Nephron progenitor cell (in vitro differentiated cells): Measurements from ENCODE around the gene S1PR4.
A peak's percentile ranks its signal among the peaks of the same experiment; 100 is the strongest.

Experiments
- DNase-seq: peaks from one replicate; pipeline ENCODE4 v3.0.0; 2021
- H3K27ac Mint-ChIP-seq: 2 replicates; pipeline ENCODE4 v1.8.0; 2021; ENCODE audit warnings: mild to moderate bottlenecking, moderate library complexity, mixed read lengths
- H3K27me3 Mint-ChIP-seq: 2 replicates; pipeline ENCODE4 v1.8.0; 2021; ENCODE audit warnings: mild to moderate bottlenecking, low read depth, mixed read lengths; ENCODE audit not compliant: poor library complexity
- H3K36me3 Mint-ChIP-seq: 2 replicates; pipeline ENCODE4 v1.8.0; 2021; ENCODE audit warnings: low read depth, mixed read lengths
- H3K4me1 Mint-ChIP-seq: 2 replicates; pipeline ENCODE4 v1.8.0; 2021; ENCODE audit warnings: mixed read lengths
- H3K4me3 Mint-ChIP-seq: 2 replicates; pipeline ENCODE4 v1.8.0; 2021; ENCODE audit warnings: mild to moderate bottlenecking, moderate library complexity, mixed read lengths
- H3K9me3 Mint-ChIP-seq: 2 replicates; pipeline ENCODE4 v1.8.0; 2021; ENCODE audit warnings: mild to moderate bottlenecking, moderate library complexity, mixed read lengths
- TF ChIP-seq, protein P1 (sequence below): fragments of 200-600 bp; sonication (generic); IDR thresholded peaks from 2 replicates; pipeline ENCODE4 v1.5.0; 2021; ENCODE audit warnings: antibody characterized with exemption

S1PR4 gene

GRCh38 chr19:3224346-3225168 lies 46.0 kb downstream of the S1PR4 start, which contains the start of gene CELF5:
Gene CELF5 (plus strand): TSS chr19:3224661. CDS start chr19:3224740, 79 bp downstream.
- TF ChIP-seq, protein P1, sequence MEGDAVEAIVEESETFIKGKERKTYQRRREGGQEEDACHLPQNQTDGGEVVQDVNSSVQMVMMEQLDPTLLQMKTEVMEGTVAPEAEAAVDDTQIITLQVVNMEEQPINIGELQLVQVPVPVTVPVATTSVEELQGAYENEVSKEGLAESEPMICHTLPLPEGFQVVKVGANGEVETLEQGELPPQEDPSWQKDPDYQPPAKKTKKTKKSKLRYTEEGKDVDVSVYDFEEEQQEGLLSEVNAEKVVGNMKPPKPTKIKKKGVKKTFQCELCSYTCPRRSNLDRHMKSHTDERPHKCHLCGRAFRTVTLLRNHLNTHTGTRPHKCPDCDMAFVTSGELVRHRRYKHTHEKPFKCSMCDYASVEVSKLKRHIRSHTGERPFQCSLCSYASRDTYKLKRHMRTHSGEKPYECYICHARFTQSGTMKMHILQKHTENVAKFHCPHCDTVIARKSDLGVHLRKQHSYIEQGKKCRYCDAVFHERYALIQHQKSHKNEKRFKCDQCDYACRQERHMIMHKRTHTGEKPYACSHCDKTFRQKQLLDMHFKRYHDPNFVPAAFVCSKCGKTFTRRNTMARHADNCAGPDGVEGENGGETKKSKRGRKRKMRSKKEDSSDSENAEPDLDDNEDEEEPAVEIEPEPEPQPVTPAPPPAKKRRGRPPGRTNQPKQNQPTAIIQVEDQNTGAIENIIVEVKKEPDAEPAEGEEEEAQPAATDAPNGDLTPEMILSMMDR = peak; percentile 21
- H3K36me3 Mint-ChIP-seq = no peaks in the 10 kb centered on the region
- no peaks in the 10 kb centered on the region for H3K9me3 Mint-ChIP-seq
- DNase-seq = peak; percentile 80
- peaks cover 40% of the 10 kb centered on the region for H3K27me3 Mint-ChIP-seq
- peak within 1 kb of the TSS; percentile 47 for H3K4me3 Mint-ChIP-seq
- no peaks in the 10 kb centered on the region for H3K4me1 Mint-ChIP-seq
- no peak within 1 kb of the TSS for H3K27ac Mint-ChIP-seq

- Mint-ChIP-seq H3K4me1 (no peaks in the 10 kb centered on the region), H3K9me3 (no peaks in the 10 kb centered on the region), H3K27ac (no peak overlapping the region), H3K27me3 (peaks cover 40% of the 10 kb centered on the region), H3K4me3 (no peak overlapping the region), H3K36me3 (no peaks in the 10 kb centered on the region)
- DNase-seq = no peak
- TF ChIP-seq, protein P1 = no peak
Measured at GRCh38 chr19:3225169-3225485, 46.6 kb downstream of the S1PR4 start.

DNA sequence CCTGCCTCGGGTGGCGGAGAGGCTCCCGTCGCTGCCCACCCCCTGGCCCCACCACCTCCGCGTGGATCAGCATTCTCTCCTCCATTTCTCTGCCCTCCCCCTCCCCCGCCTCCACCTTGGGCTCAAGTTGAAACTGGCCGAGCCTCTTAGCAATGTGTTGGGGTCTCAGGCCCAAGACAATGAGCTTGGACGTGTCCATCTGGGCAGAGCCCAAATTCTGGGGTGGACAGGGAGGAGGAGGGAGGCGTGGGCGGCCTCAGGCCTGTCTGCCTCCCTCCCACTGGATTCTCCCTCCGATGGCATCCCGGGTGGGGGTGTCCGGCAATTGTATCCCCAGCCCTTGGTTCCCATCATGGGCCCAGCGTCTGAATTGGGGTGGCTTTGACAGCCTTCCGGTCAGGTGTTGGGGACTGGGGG lies 47.1 kb downstream of the S1PR4 start:
- Mint-ChIP-seq H3K4me3 (no peak overlapping the region), H3K27me3 (peaks cover 37% of the 10 kb centered on the region), H3K4me1 (no peaks in the 10 kb centered on the region), H3K9me3 (no peaks in the 10 kb centered on the region), H3K27ac (no peak overlapping the region), H3K36me3 (no peaks in the 10 kb centered on the region)
- TF ChIP-seq, protein P1 = no peak
- no peak for DNase-seq

- Mint-ChIP-seq H3K9me3 (no peaks in the 10 kb centered on the region), H3K36me3 (no peaks in the 10 kb centered on the region), H3K4me3 (no peak overlapping the region), H3K4me1 (no peaks in the 10 kb centered on the region), H3K27me3 (peaks cover 30% of the 10 kb centered on the region), H3K27ac (no peak overlapping the region)
- TF ChIP-seq, protein P1 = no peak
- DNase-seq = no peak
Measured at GRCh38 chr19:3227054-3227626, 48.6 kb downstream of the S1PR4 start.

GRCh38 chr19:3229346-3229743 lies 50.8 kb downstream of the S1PR4 start:
- TF ChIP-seq, protein P1 = no peak
- DNase-seq = no peak
- no peak overlapping the region for H3K4me3 Mint-ChIP-seq
- H3K27me3 Mint-ChIP-seq = peaks cover 18% of the 10 kb centered on the region
- no peaks in the 10 kb centered on the region for H3K9me3 Mint-ChIP-seq
- H3K36me3 Mint-ChIP-seq = no peaks in the 10 kb centered on the region
- H3K4me1 Mint-ChIP-seq = no peaks in the 10 kb centered on the region
- H3K27ac Mint-ChIP-seq = no peak overlapping the region
